ENCODE results near the gene KRTAP4-2.
"Not testable (repeated sequence)": the region's sequence is repeated elsewhere in the genome, so short reads cannot be mapped to it uniquely, and the experiment has no call there.

KRTAP4-2 gene

DNA sequence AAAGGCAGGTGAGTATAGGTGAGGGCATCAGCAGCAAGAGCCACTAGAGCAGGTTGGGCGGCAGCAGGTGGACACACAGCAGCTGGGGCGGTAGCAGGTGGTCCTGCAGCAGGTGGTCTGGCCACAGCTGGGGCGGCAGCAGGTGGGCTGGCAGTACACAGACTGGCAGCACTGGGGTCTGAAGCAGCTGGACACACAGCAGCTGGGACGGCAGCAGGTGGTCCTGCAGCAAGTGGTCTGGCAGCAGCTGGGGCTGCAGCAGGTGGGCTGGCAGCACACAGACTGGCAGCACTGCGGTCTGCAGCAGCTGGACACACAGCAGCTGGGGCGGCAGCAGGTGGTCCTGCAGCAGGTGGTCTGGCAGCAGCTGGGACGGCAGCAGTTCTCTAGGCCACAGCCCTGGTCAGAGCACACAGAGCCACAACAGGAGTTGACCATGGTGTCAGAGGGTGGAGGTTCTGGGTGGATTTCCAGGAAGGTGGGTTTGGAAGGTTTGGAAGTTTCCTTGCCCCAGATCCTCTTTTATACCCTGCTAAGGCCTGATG lies at the start of gene KRTAP4-2:
Gene KRTAP4-2, minus strand, starts transcription at position 495 of the 545 bp plus-strand sequence. Its CDS starts 57 bp downstream, at position 438.
- DNase-seq (ENCODE audit: low read depth in 2 of 2): no peak

DNA sequence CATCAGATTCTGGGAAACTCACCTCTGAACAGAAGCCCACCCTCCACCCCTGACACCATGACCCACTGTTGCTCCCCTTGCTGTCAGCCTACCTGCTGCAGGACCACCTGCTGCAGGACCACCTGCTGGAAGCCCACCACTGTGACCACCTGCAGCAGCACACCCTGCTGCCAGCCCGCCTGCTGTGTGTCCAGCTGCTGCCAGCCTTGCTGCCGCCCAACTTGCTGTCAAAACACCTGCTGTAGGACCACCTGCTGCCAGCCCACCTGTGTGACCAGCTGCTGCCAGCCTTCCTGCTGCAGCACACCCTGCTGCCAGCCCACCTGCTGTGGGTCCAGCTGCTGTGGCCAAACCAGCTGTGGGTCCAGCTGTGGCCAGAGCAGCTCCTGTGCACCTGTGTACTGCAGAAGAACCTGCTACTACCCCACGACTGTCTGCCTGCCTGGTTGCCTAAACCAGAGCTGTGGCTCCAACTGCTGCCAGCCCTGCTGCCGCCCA lies 48.6 kb upstream of the KRTAP4-2 start, which contains the start of gene KRTAP9-2:
Gene KRTAP9-2, plus strand, starts transcription at position 51 of the 498 bp plus-strand sequence. Its CDS starts 7 bp downstream, at position 58.
- not testable (repeated sequence) for DNase-seq (ENCODE audit: low read depth in 2 of 2)

DNA sequence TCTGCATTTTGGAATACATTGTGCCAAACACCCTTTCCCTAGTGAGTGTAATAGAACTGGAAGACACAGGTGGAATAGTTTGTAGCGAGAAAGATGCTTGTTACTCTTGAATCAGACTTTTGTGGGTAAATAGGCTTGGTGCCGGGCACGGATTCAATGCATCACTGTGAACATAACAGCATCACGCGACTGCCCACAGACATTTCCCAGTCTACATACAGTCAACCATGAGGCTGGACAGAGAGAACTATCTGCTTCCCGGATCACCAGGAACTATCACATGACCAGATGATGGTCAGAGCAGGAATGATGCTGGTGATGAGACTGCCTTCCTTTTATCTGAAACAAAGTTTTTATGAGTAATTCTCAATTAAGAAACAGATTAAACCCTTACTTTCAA lies 48.0 kb upstream of the KRTAP4-2 start:
- no peak for DNase-seq (ENCODE audit: low read depth in 2 of 2)

- DNase-seq (ENCODE audit: low read depth in 2 of 2): peak in 1 of 2 experiments; percentile 3
Measured at GRCh38 chr17:41223821-41224220, 45.8 kb upstream of the KRTAP4-2 start.

DNA sequence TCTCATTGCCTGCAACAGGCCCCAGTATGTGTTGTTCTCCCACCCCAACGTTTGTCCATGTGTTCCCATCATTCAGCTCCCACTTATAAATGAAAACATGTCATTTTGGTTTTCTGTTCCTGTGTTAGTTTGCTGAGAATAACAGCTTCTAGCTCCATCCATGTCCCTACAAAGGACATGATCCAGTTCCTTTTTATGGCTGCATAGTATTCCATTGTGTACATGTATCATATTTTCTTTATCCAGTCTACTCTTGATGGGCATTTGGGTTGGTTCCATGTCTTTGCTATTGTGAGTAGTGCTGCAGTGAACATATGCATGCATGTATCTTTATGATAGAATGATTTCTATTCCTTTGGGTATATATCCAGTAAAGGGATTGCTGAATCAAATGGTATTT lies 37.7 kb upstream of the KRTAP4-2 start:
- DNase-seq (ENCODE audit: low read depth in 2 of 2): no peak

GRCh38 chr17:41212524-41213169 lies 34.6 kb upstream of the KRTAP4-2 start:
- DNase-seq (ENCODE audit: low read depth in 2 of 2): no peak

DNA sequence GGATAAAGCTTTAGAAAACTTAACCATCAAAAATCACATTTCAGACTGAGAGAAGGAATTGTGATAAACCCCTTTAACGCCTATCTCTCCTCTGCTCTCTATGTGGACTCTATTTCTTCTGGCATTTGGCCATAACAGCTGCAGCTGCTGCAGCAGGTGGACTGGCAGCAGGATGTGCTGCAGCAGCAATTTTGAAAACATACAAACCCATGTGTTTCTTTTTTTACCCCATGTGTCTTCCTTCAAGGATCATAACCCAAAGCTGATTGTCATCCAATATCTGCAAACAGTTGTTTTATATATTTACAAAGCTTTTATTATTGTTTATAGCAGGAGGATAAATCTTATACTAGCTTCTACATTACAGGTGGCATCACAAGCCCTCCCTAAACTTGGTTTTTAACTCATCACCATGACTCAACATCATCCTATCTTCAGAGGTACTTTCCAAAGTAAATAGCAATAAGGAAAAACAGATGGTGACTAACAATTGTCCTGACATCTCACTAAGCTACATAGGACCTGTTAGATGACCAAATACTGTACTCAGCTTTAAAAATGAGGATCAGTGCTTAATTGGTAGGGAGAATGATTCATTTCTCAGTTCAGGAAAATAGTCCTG lies 33.9 kb upstream of the KRTAP4-2 start:
- DNase-seq (ENCODE audit: low read depth in 2 of 2): peak in 1 of 2 experiments; percentile 1

GRCh38 chr17:41199421-41200078 lies 21.5 kb upstream of the KRTAP4-2 start:
- no peak for DNase-seq (ENCODE audit: low read depth in 2 of 2)

GRCh38 chr17:41196068-41196467 lies 18.0 kb upstream of the KRTAP4-2 start:
- no peak for DNase-seq (ENCODE audit: low read depth in 2 of 2)

DNA sequence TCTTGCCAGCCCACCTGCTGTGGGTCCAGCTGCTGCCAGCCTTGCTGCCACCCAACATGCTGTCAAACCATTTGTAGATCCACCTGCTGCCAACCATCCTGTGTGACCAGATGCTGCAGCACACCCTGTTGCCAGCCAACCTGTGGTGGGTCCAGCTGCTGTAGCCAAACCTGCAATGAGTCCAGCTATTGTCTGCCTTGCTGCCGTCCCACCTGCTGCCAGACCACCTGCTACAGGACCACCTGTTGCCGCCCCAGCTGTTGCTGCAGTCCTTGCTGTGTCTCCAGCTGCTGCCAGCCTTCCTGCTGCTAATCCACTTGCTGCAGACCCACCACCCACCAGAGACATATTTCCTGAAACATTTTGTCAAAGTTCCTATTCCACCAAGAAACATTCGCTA lies 12.3 kb upstream of the KRTAP4-2 start:
- DNase-seq (ENCODE audit: low read depth in 2 of 2): no peak

GRCh38 chr17:41189837-41190318 lies 11.9 kb upstream of the KRTAP4-2 start, which contains the start of gene KRTAP9-1:
TSS of gene KRTAP9-1 (plus strand) at chr17:41189887. CDS start at chr17:41189887, 0 bp downstream.
- DNase-seq (ENCODE audit: low read depth in 2 of 2): not testable (repeated sequence)

DNA sequence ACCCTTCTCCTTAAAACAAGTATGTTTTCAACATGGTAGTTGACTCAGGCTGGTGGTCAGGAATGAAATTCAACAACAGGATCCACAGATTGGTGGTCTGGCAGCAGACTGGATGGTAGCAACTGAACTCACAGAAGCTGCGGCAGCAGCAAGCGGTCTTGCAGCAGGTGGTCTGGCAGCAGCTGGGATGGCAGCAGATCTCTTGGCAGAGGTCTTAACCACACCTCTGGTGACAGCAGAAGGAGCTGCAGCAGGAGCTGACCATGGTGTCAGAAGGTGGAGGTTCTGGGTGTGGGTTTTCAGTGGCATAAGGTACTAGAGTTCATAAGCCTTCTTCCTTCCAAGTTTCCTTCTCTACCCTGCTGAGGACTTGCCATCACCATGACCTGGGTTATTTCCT lies 8.9 kb upstream of the KRTAP4-2 start:
- no peak for DNase-seq (ENCODE audit: low read depth in 2 of 2)

GRCh38 chr17:41185001-41185400 lies 7.0 kb upstream of the KRTAP4-2 start:
- no peak for DNase-seq (ENCODE audit: low read depth in 2 of 2)

GRCh38 chr17:41184480-41184961 lies 6.5 kb upstream of the KRTAP4-2 start, which contains the start of gene KRTAP4-1:
TSS of gene KRTAP4-1 (minus strand) at chr17:41184911. CDS start at chr17:41184854, 57 bp downstream.
- no peak for DNase-seq (ENCODE audit: low read depth in 2 of 2)

GRCh38 chr17:41178843-41179616 lies 1.0 kb upstream of the KRTAP4-2 start:
- peak in 1 of 2 experiments; percentile 6 for DNase-seq (ENCODE audit: low read depth in 2 of 2)

- no peak for DNase-seq (ENCODE audit: low read depth in 2 of 2)
Measured at GRCh38 chr17:41178341-41178740, 320 bp upstream of the KRTAP4-2 start.

- DNase-seq (ENCODE audit: low read depth in 2 of 2): no peak
Measured at GRCh38 chr17:41176744-41177387, 1.2 kb downstream of the KRTAP4-2 start.

GRCh38 chr17:41171886-41172285 lies 6.1 kb downstream of the KRTAP4-2 start:
- DNase-seq (ENCODE audit: low read depth in 2 of 2): peak; percentile 12 to 18

DNA sequence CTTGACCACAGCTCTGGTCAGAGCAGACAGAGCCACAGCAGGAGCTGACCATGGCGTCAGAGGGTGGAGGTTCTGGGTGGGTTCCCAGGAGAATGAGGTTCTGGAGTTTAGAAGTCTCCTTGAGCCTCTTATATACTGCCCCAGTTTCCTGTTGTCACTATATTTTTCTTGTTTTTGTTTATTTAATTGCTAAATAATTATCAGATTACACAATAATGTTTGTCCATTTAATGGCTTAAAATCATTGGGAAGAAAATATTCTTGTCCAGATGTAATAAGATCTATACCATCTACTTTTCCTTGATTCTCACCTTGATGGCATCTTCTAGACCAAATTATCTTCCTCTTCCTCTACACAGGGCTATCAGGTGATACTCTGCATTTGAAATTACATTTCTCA lies 9.9 kb downstream of the KRTAP4-2 start, which contains the start of gene KRTAP4-3:
Gene KRTAP4-3, minus strand, starts transcription at position 101 of the 400 bp plus-strand sequence. Its CDS starts 49 bp downstream, at position 52.
- no peak for DNase-seq (ENCODE audit: low read depth in 2 of 2)

DNA sequence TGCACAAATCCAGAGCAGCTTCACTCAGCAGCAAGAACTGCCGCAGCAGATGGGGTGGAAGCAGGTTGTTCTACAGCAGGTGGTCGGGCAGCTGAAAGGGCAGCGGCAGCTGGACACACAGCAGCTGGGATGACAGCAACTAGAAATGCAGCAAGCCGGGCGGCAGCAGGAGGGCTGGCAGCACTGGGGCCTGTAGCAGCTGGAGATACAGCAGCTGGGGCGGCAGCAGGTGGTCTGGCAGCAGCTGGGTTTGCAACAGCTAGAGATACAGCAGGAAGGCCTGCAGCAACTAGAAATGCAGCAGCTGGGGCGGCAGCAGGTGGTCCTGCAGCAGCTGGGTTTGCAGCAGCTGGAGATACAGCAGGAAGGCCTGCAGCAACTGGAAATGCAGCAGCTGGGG lies 10.5 kb downstream of the KRTAP4-2 start:
- DNase-seq (ENCODE audit: low read depth in 2 of 2): no peak

All from fibroblast of skin of left quadriceps (primary cell).